ENCODE measurements around the gene PHF20.

PHF20 gene

GRCh38 chr20:35734374-35734773, 37.4 kb upstream of the PHF20 start:
- no peak for DNase-seq
- Histone ChIP-seq H3K36me3 (ENCODE audit: control insufficient read depth in 4 of 4, insufficient read depth in 4 of 4, low read length in 3 of 4) (peaks cover 38 to 96% (median 70%) of the 10 kb centered on the region in 4 experiments), H3K27me3 (replicated peaks in 2 of 5; ENCODE audit: control insufficient read depth in 4 of 5, insufficient read depth in 5 of 5, low read length in 4 of 5) (no peaks in the 10 kb centered on the region), H3K9me3 (ENCODE audit: control extremely low read depth in 1 of 5, control insufficient read depth in 4 of 5, insufficient read depth in 2 of 5, low read depth in 1 of 5, low read length in 4 of 5) (no peaks in the 10 kb centered on the region), H3K27ac (ENCODE audit: insufficient read depth in 1 of 2, low read depth in 1 of 2, low read length in 2 of 2, poor library complexity in 1 of 2, severe bottlenecking in 2 of 2) (no peak overlapping the region), H3K4me1 (ENCODE audit: control extremely low read depth in 1 of 4, control insufficient read depth in 4 of 4, insufficient read depth in 4 of 4, low read length in 3 of 4) (peaks cover 3 to 15% (median 7%) of the 10 kb centered on the region in 4 experiments), H3K4me3 (ENCODE audit: control insufficient read depth in 1 of 7, extremely low read depth in 1 of 7, insufficient read depth in 4 of 7, low read depth in 2 of 7, low read length in 6 of 7) (no peak overlapping the region)
- POLR2A ChIA-PET, result interaction anchor here (1.1 to 2.3 kb wide), 2 partner anchors 11 to 38 kb away, joined by 3 to 6 read pairs; partner anchors contain the start of gene PHF20
- CTCF ChIA-PET, result interaction anchor here (1.0 to 1.4 kb wide), 3 partner anchors 9 to 150 kb away, joined by 3 read pairs; no protein-coding TSS in a partner anchor

- no CpG with 5 or more reads among the region's 4 CpGs for WGBS (ENCODE audit: insufficient coverage)
- POLR2A ChIA-PET, result interaction anchor here (0.6 to 2.3 kb wide), 4 partner anchors 12 to 59 kb away, joined by 3 to 6 read pairs (median 4); partner anchors contain the start of gene PHF20
- Histone ChIP-seq H3K4me1 (ENCODE audit: control extremely low read depth in 1 of 4, control insufficient read depth in 4 of 4, insufficient read depth in 4 of 4, low read length in 3 of 4) (peaks cover 4 to 21% (median 13%) of the 10 kb centered on the region in 4 experiments), H3K36me3 (ENCODE audit: control insufficient read depth in 4 of 4, insufficient read depth in 4 of 4, low read length in 3 of 4) (peaks cover 41 to 95% (median 70%) of the 10 kb centered on the region in 4 experiments), H3K27me3 (replicated peaks in 2 of 5; ENCODE audit: control insufficient read depth in 4 of 5, insufficient read depth in 5 of 5, low read length in 4 of 5) (no peaks in the 10 kb centered on the region), H3K9me3 (ENCODE audit: control extremely low read depth in 1 of 5, control insufficient read depth in 4 of 5, insufficient read depth in 2 of 5, low read depth in 1 of 5, low read length in 4 of 5) (no peaks in the 10 kb centered on the region), H3K4me3 (ENCODE audit: control insufficient read depth in 1 of 7, extremely low read depth in 1 of 7, insufficient read depth in 4 of 7, low read depth in 2 of 7, low read length in 6 of 7) (no peak overlapping the region), H3K27ac (ENCODE audit: insufficient read depth in 1 of 2, low read depth in 1 of 2, low read length in 2 of 2, poor library complexity in 1 of 2, severe bottlenecking in 2 of 2) (peak overlapping the region in 1 of 2 experiments; percentile 39)
- CTCF ChIA-PET, result interaction anchor here (0.6 to 1.4 kb wide), 8 partner anchors 8 to 225 kb away, joined by 3 to 4 read pairs (median 3); no protein-coding TSS in a partner anchor
- no peak for DNase-seq
Observed at GRCh38 chr20:35734777-35735649, 36.8 kb upstream of the PHF20 start.

- 97% methylated on average over 3 of the region's 7 CpGs for WGBS (ENCODE audit: insufficient coverage)
- no peak overlapping the region for H3K27ac ChIP-seq (ENCODE audit: insufficient read depth in 1 of 2, low read depth in 1 of 2, low read length in 2 of 2, poor library complexity in 1 of 2, severe bottlenecking in 2 of 2)
- CTCF ChIA-PET, result interaction anchor here (0.6 to 1.3 kb wide), 7 partner anchors 9 to 225 kb away, joined by 3 to 4 read pairs (median 3); no protein-coding TSS in a partner anchor
Observed at GRCh38 chr20:35735826-35736470, 35.9 kb upstream of the PHF20 start.

GRCh38 chr20:35737865-35738333, 33.9 kb upstream of the PHF20 start:
- WGBS (ENCODE audit: insufficient coverage), result 100% methylated on average over 6 of the region's 15 CpGs
- H3K27me3 ChIP-seq (replicated peaks in 2 of 5; ENCODE audit: control insufficient read depth in 4 of 5, insufficient read depth in 5 of 5, low read length in 4 of 5), result no peaks in the 10 kb centered on the region
- DNase-seq, result no peak
- no peak overlapping the region for H3K4me3 ChIP-seq (ENCODE audit: control insufficient read depth in 1 of 7, extremely low read depth in 1 of 7, insufficient read depth in 4 of 7, low read depth in 2 of 7, low read length in 6 of 7)
- ChIA-PET CTCF (interaction anchor here (1.9 kb wide), 1 partner anchor 34 kb away, joined by 5 read pairs; the partner anchor contains the start of gene PHF20), POLR2A (interaction anchor here (0.6 kb wide), 1 partner anchor 37 kb away, joined by 3 read pairs; no protein-coding TSS in a partner anchor)
- no peaks in the 10 kb centered on the region for H3K9me3 ChIP-seq (ENCODE audit: control extremely low read depth in 1 of 5, control insufficient read depth in 4 of 5, insufficient read depth in 2 of 5, low read depth in 1 of 5, low read length in 4 of 5)
- H3K27ac ChIP-seq (ENCODE audit: insufficient read depth in 1 of 2, low read depth in 1 of 2, low read length in 2 of 2, poor library complexity in 1 of 2, severe bottlenecking in 2 of 2), result no peak overlapping the region
- peaks cover 31 to 74% (median 56%) of the 10 kb centered on the region in 4 experiments for H3K36me3 ChIP-seq (ENCODE audit: control insufficient read depth in 4 of 4, insufficient read depth in 4 of 4, low read length in 3 of 4)
- peaks cover 9 to 36% (median 22%) of the 10 kb centered on the region in 4 experiments for H3K4me1 ChIP-seq (ENCODE audit: control extremely low read depth in 1 of 4, control insufficient read depth in 4 of 4, insufficient read depth in 4 of 4, low read length in 3 of 4)

More at GRCh38 chr20:35735826-35736470, 35.9 kb upstream of the PHF20 start:
- DNase-seq, result no peak
- Histone ChIP-seq H3K4me1 (ENCODE audit: control extremely low read depth in 1 of 4, control insufficient read depth in 4 of 4, insufficient read depth in 4 of 4, low read length in 3 of 4) (peaks cover 7 to 29% (median 20%) of the 10 kb centered on the region in 4 experiments), H3K9me3 (ENCODE audit: control extremely low read depth in 1 of 5, control insufficient read depth in 4 of 5, insufficient read depth in 2 of 5, low read depth in 1 of 5, low read length in 4 of 5) (no peaks in the 10 kb centered on the region), H3K27me3 (replicated peaks in 2 of 5; ENCODE audit: control insufficient read depth in 4 of 5, insufficient read depth in 5 of 5, low read length in 4 of 5) (no peaks in the 10 kb centered on the region), H3K4me3 (ENCODE audit: control insufficient read depth in 1 of 7, extremely low read depth in 1 of 7, insufficient read depth in 4 of 7, low read depth in 2 of 7, low read length in 6 of 7) (no peak overlapping the region), H3K36me3 (ENCODE audit: control insufficient read depth in 4 of 4, insufficient read depth in 4 of 4, low read length in 3 of 4) (peaks cover 39 to 93% (median 70%) of the 10 kb centered on the region in 4 experiments)
- POLR2A ChIA-PET, result interaction anchor here (0.6 to 2.3 kb wide), 3 partner anchors 12 to 58 kb away, joined by 4 to 6 read pairs (median 4); no protein-coding TSS in a partner anchor

GRCh38 chr20:35738410-35739179, 33.2 kb upstream of the PHF20 start:
- Histone ChIP-seq H3K27me3 (replicated peaks in 2 of 5; ENCODE audit: control insufficient read depth in 4 of 5, insufficient read depth in 5 of 5, low read length in 4 of 5) (no peaks in the 10 kb centered on the region), H3K4me1 (ENCODE audit: control extremely low read depth in 1 of 4, control insufficient read depth in 4 of 4, insufficient read depth in 4 of 4, low read length in 3 of 4) (peaks cover 14 to 43% (median 29%) of the 10 kb centered on the region in 4 experiments), H3K36me3 (ENCODE audit: control insufficient read depth in 4 of 4, insufficient read depth in 4 of 4, low read length in 3 of 4) (peaks cover 31 to 67% (median 50%) of the 10 kb centered on the region in 4 experiments), H3K27ac (ENCODE audit: insufficient read depth in 1 of 2, low read depth in 1 of 2, low read length in 2 of 2, poor library complexity in 1 of 2, severe bottlenecking in 2 of 2) (no peak overlapping the region), H3K9me3 (ENCODE audit: control extremely low read depth in 1 of 5, control insufficient read depth in 4 of 5, insufficient read depth in 2 of 5, low read depth in 1 of 5, low read length in 4 of 5) (no peaks in the 10 kb centered on the region), H3K4me3 (ENCODE audit: control insufficient read depth in 1 of 7, extremely low read depth in 1 of 7, insufficient read depth in 4 of 7, low read depth in 2 of 7, low read length in 6 of 7) (no peak overlapping the region)
- 65% methylated on average over 2 of the region's 4 CpGs for WGBS (ENCODE audit: insufficient coverage)
- ChIA-PET CTCF (interaction anchor here (0.9 to 1.9 kb wide), 3 partner anchors 23 to 33 kb away, joined by 4 to 8 read pairs (median 5); partner anchors contain the start of gene PHF20), POLR2A (interaction anchor here (0.6 kb wide), 1 partner anchor 36 kb away, joined by 3 read pairs; no protein-coding TSS in a partner anchor)
- DNase-seq, result no peak
